ENCODE measurements around the gene OPRD1.
"Not testable (repeated sequence)": the region's sequence is repeated elsewhere in the genome, so short reads cannot be mapped to it uniquely, and the experiment has no call there.

The OPRD1 gene

DNA sequence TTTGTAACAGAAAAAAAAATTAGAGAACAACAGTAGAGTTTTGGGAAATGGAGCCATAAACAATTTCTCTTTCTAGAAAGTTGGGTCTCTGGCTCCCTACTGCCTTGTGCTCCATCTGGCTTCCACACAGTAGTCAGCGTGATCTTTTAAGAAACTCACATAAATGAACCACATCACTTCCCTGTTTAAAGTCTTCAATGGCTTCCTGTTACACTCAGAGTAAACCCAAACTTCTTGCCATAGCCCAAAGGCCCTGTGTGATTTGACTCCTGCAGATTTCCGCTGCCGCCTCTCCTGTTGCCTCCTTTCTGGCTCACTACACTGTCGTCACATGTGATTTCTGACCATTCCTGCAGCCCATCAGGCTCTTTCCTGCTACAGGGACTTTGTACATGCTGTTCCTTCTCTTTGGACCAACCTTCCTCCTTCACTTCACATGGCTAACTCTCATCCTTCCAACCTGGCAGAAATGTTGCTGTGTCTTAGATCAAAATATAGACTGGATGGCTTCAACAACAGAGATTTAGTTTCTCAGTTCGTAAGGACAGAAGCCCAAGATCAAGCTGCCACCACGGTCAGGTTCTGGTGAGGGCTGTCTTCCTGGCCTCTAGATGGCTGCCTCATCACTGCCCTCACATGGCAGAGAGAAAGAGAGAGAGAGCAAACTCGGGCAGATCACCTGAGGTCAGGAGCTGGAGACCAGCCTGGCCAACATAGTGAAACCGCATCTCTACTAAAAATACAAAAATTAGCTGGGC is 34.0 kb downstream of the OPRD1 start:
- no peak for DNase-seq (ENCODE audit: low read depth)

DNA sequence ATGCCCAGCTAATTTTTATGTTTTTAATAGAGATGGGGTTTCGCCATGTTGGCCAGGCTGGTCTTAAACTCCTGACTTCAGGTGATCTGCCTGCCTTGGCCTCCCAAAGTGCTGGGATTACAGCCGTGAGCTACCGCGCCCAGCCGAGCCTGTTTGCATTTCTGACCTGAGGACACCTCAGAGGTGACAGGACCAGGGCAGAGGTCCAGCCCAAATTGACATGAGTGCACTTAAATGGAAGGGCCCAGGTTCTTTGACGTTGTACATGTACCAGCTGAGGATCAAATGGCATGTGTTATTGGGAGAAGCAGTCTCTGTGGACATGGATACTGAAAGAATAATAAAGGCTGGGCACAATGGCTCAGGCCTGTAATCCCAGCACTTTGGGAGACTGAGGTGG is 35.2 kb downstream of the OPRD1 start:
- DNase-seq (ENCODE audit: low read depth) = not testable (repeated sequence)

DNA sequence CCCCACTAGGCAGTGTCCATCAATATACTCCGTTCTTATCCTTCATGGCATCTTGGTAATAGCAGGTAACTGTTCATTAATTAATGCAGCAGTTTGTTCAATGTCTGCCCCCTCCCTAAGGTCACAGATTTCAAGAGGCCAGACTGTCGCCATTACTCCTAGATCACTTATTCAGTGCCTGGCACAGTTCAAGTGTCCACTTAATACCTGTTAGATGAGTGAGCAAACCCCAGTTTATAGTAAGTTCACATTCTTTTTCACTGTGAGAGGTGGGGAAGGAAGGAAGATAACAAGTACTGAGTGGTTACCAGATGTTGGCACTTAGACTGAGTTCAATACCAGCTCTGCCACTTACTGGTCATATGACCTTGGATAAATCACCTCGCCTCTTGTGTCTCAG is 36.4 kb downstream of the OPRD1 start:
- DNase-seq (ENCODE audit: low read depth) = no peak

DNA sequence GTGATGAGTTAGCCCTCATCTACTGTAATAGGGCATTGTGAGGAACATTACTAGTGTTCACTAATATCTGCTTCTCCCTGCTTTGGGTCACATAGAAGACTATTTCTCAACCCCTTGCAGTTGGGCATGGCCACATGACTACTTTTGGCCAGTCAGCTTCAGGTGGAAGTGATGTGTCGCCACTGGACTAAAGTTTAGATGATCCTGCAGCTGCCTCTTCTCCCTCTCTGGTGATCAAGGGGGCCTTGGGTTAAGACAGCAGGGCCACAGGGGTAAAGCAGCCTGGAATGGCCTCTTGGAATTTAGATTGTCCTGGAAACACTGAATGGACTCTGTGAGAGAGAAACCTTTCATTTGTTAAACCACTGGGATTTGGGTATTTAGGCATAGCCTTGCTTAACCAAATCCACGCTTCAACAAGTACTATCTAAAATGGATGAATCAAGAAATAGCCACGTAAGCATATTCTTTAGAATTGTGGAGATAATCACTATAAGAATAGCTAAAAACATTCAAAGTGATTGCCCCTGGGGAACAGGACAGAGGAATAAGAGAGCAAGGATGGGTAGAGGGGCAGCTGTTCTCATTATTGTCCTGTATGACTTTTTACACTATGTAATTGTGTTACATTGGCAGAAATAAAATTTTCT is 41.2 kb downstream of the OPRD1 start:
- no peak for DNase-seq (ENCODE audit: low read depth)

DNA sequence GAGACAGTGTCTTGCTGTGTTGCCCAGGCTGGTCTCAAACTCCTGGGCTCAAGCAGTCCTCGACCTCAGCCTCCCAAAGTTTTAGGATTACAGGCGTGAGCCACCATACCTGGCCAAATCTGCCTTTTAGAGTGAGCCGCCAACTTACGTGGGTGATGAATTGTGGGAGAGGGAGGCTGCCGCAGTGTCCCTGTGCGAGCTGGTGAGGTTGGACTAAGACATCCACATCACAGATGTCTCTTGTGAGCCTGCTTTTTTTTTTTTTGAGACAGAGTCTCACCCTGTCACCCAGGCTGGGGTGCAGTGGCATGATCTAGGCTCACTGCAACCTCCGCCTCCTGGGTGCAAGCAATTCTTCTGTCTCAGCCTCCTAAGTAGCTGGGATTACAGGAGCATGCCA is 42.4 kb downstream of the OPRD1 start:
- not testable (repeated sequence) for DNase-seq (ENCODE audit: low read depth)

DNA sequence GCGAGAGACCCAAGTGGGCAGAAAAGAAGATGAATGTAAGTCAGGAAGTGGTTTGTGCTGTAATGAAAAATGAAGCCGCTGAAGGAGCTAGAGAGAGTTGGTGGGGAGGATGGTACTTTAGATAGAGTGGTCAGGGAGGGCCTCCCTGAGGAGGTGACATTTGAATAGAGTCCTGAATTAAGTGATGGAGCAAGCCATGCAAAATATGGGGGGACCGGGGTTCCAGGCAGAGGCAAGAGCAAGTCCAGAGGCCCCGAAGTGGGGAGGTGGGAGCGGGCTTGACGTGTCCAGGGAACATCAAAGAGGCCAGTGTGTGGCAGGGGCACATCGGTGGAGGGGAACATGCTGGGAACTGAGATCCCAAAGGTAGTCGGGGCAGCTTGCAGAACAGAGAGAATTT is 43.1 kb downstream of the OPRD1 start:
- DNase-seq (ENCODE audit: low read depth) = no peak

DNA sequence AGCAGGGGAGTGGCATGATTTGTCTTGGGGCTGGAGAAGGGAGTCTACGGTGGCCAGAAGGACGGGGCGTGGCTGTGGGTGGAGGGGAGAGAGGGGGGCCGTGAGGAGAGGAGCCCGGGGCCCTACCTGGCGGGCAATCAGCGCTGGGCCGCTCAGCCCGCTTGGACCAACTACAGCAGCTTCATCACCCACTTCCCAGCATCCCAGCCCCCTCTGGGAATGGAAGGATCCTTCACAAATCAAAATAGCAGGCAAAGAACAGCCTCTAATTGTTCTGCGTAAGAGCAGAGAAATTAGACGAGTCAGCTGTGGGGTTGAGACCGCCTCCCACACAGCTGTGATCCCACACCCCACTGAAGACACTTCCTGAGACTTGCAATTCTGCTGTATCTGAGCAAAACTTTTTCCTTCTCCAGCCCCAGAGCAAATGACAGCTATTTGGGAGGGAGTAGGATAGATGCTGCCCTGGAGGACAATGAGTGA is 43.5 kb downstream of the OPRD1 start:
- DNase-seq (ENCODE audit: low read depth) = no peak

DNA sequence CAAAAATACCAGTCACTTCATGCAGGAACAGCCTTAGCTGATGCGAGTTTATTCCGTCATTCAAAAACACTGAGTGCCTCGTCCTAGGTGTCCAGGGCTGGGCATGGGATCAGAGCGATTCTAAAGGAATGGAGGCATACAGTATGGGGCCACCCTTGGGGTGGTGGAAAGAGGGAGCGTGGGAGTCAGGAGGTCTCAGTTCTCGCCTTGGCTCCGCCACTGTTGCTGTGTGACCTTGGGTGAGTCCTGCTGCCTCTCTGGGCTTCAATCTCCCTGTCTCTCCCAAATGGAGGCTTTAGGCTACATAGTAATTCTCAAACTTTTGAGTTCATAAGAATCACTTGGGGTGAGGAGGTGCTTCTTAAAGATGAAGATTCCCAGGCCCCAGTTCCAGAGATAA is 44.0 kb downstream of the OPRD1 start:
- DNase-seq (ENCODE audit: low read depth) = no peak

DNA sequence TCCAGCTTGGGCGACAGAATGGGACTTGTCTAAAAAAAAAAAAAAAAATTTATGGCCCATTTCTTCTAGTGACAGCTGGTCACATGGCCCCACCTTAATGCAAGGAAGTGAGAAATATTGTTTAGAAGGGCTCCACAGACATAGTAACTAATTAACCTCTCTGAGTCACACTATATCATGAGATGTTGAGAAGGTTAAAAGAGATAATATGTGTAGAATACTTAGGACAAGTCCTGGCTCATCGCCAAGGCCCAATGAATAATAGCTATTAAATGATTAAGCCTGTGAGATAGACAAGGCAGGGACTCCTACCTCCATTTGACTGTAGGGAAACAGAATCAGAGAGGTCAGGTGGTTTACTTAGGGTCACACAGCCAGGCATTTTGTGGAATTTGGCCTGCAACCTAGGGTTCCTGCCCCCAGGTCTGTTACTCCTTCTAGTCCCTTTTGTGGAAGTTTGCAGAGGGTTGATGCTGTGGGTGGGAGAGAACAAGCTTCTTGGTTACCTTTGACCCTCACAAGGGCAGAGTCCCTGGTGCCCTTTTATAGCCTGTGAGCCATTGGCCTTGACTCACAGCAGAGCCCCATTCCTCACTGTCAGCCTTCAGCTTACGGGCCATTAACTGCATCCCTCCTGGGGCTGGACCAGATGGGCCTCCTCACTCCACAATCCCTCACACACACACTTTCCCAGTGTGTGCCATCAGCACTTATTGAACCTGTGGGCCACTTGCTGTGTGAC is 48.5 kb downstream of the OPRD1 start:
- no peak for DNase-seq (ENCODE audit: low read depth)

DNA sequence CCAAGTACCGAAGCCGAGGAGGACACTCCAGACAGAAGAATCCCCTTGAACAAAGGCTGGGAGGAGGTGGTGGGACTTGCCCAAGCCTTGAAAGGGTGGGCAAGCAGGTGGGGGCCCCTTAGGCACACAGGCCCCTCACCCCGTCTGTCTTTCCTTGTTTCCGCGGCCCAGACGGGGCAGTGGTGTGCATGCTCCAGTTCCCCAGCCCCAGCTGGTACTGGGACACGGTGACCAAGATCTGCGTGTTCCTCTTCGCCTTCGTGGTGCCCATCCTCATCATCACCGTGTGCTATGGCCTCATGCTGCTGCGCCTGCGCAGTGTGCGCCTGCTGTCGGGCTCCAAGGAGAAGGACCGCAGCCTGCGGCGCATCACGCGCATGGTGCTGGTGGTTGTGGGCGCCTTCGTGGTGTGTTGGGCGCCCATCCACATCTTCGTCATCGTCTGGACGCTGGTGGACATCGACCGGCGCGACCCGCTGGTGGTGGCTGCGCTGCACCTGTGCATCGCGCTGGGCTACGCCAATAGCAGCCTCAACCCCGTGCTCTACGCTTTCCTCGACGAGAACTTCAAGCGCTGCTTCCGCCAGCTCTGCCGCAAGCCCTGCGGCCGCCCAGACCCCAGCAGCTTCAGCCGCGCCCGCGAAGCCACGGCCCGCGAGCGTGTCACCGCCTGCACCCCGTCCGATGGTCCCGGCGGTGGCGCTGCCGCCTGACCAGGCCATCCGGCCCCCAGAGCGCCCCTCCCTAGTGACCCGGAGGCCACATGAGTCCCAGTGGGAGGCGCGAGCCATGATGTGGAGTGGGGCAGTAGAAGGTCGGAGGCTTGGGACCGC is 50.8 kb downstream of the OPRD1 start:
- DNase-seq (ENCODE audit: low read depth) = no peak

DNA sequence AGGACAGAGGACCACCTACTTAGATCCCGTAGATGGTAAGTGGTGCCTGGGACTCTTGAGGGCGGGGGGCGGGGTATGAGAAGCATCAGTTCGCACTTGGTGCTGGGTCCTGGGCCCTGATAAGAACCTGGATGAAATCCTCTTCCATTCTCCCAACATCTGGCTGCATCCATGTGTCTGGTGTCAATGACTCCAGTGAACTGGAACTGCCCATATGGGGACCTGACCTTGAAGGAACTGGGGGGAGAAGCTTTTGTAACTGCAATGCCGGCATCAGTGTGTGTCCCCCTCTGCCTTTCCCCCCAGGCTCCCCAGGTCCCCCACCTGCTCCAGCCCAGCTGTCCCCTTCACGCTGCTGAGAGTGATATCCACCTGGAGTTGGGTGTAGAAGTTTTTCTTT is 52.7 kb downstream of the OPRD1 start:
- DNase-seq (ENCODE audit: low read depth) = no peak

DNA sequence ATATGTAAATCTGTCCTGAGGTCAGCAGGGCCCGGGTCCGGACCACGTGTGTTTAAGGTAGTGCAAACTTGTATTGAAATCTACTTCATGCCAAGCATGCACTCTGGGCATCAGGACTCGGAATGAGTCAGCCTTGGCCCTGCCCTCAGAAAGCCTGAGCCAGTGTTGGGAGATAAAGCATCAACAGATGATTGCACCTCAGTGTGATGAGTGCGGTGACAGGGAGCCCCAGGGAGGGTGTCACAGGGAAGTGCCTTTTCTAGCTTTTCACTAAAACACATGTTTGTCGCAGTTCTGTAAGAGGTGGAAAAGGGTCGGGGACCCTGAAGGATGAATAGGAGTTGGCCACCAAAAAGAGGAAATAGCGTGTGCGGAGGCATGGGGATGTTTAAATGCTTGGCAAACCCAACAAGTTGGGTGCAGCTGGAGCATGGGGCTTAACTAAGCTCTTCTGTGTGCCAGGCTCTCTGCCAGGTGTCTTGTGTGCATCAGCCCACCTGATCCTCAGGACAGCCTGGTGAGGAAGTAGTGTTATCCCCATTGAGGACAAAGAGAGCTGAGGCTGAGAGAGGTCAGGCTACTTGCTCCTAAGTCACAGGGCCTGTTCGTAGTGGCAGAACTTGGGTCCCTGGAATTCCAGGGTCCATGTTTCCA is 54.2 kb downstream of the OPRD1 start:
- DNase-seq (ENCODE audit: low read depth) = no peak

DNA sequence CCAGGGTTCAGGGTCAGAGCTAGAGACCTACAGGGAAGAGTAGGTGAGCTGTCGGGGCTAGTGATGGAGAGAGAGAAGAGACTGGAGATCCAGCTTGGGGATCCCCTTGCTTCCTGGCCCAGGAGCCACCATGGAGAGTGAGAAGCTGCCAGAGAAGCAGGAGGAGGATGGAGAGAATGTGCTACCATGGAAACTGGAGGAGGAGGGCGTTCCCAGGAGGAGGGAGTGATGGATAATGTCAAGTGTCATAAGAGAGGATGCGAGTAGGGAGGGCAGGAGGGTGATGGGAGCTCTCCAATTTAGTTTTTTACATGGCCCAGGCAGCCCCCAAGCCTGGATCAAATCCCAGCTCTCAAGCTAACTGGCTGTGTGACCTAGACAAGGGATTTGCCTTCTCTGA is 55.9 kb downstream of the OPRD1 start:
- no peak for DNase-seq (ENCODE audit: low read depth)

DNA sequence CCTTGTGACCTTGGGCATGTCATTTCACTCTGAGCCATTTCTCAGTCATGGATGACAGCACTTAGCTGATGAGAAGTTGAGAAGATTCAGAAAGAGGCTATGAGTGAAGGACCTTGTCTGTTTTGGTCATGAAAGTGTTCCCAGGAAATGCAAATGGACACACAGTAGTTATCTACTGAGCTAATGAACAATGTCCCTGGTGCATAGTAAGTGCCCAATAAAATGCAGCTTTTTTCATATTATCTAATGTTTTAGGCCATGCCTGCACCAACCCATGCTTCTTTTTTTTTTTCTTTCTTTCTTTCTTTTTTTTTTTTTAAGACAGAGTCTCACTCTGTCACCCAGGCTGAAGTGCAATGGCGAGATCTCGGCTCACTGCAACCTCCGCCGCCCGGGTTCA is 58.0 kb downstream of the OPRD1 start:
- DNase-seq (ENCODE audit: low read depth) = no peak

DNA sequence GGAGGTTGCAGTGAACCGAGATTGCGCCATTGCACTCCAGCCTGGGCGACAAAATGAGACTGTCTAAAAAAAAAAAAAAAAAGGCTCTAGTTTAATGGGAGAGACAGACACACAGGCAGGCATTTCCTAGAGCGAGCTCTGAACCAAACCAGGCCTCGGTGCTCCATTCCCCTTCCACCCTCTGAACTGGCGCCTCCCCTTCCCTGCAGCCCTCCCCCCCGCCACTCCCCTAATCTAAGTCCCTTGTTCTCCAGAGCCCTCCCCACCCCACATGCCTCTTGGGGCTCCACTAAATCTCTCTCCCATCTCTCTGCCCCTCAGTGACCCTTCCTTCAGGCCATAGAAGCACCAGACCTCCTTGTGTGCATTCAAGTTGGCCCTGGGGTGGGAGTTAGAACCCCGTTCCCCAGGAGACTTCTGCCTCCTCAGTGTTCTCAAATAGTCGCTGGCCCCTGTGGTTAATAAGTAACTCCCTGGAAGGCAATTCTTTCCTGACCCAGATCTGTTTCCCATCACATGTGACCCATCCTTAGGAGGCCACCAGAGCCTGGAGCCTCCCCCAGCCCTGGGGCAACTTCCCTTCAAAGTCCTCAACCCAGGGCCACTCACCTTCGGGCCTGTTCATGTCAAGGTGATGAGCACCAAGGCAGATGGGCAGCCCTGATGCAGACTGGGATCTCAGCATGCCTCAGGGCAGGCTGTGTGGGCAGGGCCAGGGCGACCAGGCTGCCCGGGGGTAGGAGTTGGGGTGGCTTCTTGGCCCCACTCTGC is 59.8 kb downstream of the OPRD1 start:
- no peak for DNase-seq (ENCODE audit: low read depth)

DNA sequence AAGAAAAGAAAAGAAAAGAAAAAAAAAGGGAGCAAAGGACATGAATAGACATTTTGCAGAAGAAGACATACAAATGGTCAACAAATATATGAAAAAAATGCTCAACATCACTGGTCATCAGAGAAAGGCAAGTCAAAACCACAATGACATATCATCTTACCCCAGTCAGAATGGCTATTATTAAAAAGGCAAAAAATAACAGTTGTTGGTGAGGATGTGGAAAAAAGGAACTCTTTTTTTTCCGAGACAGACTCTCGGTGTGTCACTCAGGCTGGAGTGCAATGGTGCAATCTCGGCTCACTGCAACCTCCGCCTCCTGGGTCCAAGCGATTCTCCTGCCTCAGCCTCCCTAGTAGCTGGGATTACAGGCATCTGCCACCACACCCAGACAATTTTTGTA is 63.2 kb downstream of the OPRD1 start:
- DNase-seq (ENCODE audit: low read depth) = not testable (repeated sequence)

DNA sequence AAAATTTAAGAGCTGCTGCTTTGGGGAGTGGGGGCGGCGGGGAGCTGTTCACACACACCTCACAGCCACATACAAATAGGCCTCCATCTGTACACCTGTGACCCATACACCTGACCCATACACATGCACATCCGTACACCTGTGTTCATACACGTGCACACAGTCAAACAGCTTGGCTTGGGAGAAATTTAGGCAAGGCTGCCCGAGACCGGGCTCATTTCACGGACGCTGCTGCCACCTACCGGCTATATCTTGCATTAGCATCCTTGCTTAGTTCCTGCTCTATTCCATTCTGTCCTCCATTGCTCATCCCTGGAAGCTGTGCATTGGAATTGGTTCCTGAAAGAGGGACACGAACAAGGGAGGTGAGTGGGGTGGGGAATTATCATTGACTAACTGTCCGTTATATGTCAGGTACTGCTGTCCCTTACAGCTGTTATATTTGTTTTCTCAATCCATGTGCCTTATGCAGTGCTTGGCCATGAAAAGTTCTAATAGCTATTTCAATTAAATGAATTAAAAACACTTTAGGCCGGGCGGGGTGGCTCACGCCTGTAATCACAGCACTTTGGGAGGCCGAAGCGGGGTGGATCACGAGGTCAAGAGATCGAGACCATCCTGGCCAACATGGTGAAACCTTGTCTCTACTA is 65.3 kb downstream of the OPRD1 start:
- peak; percentile 65 for DNase-seq (ENCODE audit: low read depth)

DNA sequence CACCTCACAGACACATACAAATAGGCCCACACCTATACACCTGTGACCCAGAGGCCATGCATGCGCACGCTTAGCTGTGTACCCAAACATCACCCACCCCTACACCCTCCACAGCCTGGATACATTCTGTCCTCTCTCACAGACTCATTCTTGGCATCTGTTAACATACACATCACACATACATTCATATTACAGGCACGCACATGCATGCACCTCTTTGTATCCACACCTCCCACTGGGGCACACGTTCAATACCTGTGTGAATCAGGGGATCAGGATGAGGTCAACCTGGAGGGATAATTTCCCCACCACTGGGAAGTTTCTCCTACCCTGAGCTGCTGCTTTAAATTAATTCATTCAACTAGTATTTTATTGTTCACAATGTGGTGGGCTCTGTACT is 66.8 kb downstream of the OPRD1 start:
- no peak for DNase-seq (ENCODE audit: low read depth)

DNA sequence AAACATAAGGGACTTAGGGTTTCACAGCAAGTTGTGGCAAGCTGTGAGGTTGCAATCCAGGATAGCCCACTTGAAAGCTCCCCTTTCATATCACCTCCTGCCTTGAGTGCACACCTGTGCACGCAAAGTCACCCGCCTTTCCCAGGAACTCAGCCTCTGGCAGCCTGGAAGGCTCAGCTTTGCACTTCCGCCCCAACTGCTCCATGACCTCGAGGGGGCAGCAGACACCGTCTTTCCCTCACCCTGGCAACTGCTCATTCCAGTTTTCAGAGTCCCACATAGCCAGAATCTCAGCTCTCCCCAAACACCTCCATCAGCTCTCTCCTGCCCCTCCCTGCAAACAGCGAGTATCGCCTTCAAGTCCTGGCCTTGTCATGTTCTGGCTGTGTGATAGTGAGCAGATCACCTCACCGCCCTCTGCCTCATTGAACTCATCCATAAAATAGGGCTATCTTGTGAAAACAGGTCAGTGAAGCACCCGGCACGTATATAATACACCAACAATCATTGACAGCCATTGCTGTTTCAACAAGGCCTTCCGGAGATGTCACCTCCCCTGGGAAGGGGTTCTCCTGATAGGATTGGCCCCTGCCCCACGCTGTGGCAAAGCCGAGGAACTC is 70.1 kb downstream of the OPRD1 start:
- peak; percentile 75 for DNase-seq (ENCODE audit: low read depth)

DNA sequence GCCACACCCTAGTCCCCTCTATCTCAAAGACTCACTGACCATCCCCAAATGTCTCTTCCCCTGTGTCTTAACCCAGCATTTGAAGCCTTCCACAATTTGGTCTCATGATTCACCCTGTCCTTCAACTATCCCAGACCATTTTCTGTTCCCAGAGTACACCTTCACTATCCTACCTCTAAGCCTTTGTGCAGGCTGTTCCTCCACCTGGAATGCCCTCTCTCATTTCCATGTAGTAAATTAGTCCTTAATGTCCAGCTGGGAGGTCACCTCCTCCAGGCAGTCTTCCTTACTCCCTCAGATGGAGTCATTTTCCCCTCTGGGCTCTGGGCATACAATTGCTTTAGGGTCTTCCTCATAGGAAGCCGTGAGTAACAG is 71.3 kb downstream of the OPRD1 start:
- no peak for DNase-seq (ENCODE audit: low read depth)

Measured in activated T-cell treated with anti-CD3 and anti-CD28 coated beads for 24 hours (primary cell).